HEK293 (cell line): ENCODE results near the gene CDAN1.

ENCODE experiments used
- CTCF ChIA-PET: fragments of 350-600 bp; formaldehyde crosslinking; extraction: SDS; loops from one replicate; lab custom pipeline; 2021; ENCODE audit warnings: antibody characterized with exemption; lab: Yijun Ruan, JAX
- POLR2A ChIA-PET: fragments of 300-600 bp; formaldehyde crosslinking; extraction: SDS; loops from one replicate; lab custom pipeline; 2020; ENCODE audit warnings: antibody characterized with exemption, inconsistent platforms; lab: Yijun Ruan, JAX
- H3K27ac ChIP-seq: fragments of 200-500 bp; sonication (Bioruptor generic); 2 replicates; pipeline ENCODE4 v1.5.1; 2014; ENCODE audit warnings: low read depth, low read length, control low read depth, inconsistent platforms; ENCODE audit errors: extremely low read depth
- H3K36me3 ChIP-seq, 2 experiments: fragments of 200-500 bp in 1 of 2; sonication (Bioruptor generic) in 1 of 2; 1 replicate in 1 of 2; 2 replicates in 1 of 2; pipeline ENCODE4 v1.5.1; 2014 to 2017; ENCODE audit warnings: inconsistent platforms in 2 of 2, low read length in 2 of 2; ENCODE audit not compliant: control insufficient read depth in 2 of 2, insufficient read depth in 1 of 2
- H3K4me1 ChIP-seq: fragments of 200-500 bp; sonication (Bioruptor generic); 2 replicates; pipeline ENCODE4 v1.5.1; 2014; ENCODE audit warnings: mild to moderate bottlenecking, low read length, inconsistent platforms; ENCODE audit not compliant: control insufficient read depth, insufficient read depth
- H3K4me3 ChIP-seq: 2 replicates; pipeline ENCODE4 v1.5.1; 2011; ENCODE audit warnings: low read depth, mild to moderate bottlenecking, control low read depth, low read length, moderate library complexity
- H3K9me3 ChIP-seq: fragments of 200-500 bp; sonication (Bioruptor generic); 2 replicates; pipeline ENCODE4 v1.5.1; 2014; ENCODE audit warnings: low read depth, low read length, inconsistent platforms; ENCODE audit not compliant: control insufficient read depth, insufficient read depth
- WT1 ChIP-seq: fragments of 450-650 bp; formaldehyde crosslinking; IDR thresholded peaks from 2 replicates; pipeline ENCODE4 v1.5.1; 2016; ENCODE audit warnings: missing biosample characterization, missing genetic modification characterization
- ZNF404 ChIP-seq: fragments of 450-650 bp; formaldehyde crosslinking; IDR thresholded peaks from 2 replicates; pipeline ENCODE4 v1.5.1; 2017; ENCODE audit warnings: missing biosample characterization, missing genetic modification characterization
- ZNF548 ChIP-seq: fragments of 450-650 bp; formaldehyde crosslinking; IDR thresholded peaks from 2 replicates; pipeline ENCODE4 v1.5.1; 2016; ENCODE audit warnings: missing biosample characterization, missing genetic modification characterization
- ZNF670 ChIP-seq: fragments of 450-650 bp; formaldehyde crosslinking; IDR thresholded peaks from 2 replicates; pipeline ENCODE4 v1.5.1; 2016; ENCODE audit warnings: missing biosample characterization, missing genetic modification characterization, low read depth

The CDAN1 gene

GRCh38 chr15:42675021-42675420 lies 61.9 kb downstream of the CDAN1 start:
- Histone ChIP-seq H3K36me3 (peaks cover 0 to 43% of the 10 kb centered on the region in 2 experiments; a peak in 1 of 3 replicates), H3K4me3 (no peak overlapping the region), H3K4me1 (no peaks in the 10 kb centered on the region), H3K27ac (no peak overlapping the region), H3K9me3 (no peaks in the 10 kb centered on the region)
- TF ChIP-seq ZNF548, result no peak
- TF ChIP-seq ZNF670 (tag by site-specific recombination), result no peak
- TF ChIP-seq WT1 (tag by site-specific recombination), result no peak
- ChIA-PET POLR2A (no interaction called here), CTCF (no interaction called here)

- no peaks in the 10 kb centered on the region for H3K4me1 ChIP-seq
- H3K9me3 ChIP-seq, result no peaks in the 10 kb centered on the region
- no peak overlapping the region for H3K4me3 ChIP-seq
- peaks cover 0 to 44% of the 10 kb centered on the region in 2 experiments; a peak in 1 of 3 replicates for H3K36me3 ChIP-seq
- ChIA-PET POLR2A (no interaction called here), CTCF (no interaction called here)
- TF ChIP-seq ZNF404, result no peak
- H3K27ac ChIP-seq, result no peak overlapping the region
Observed at GRCh38 chr15:42674472-42674871, 62.5 kb downstream of the CDAN1 start.
